HepG2 (cell line): ENCODE results near the gene PNKP. TPM values are rescaled to one million over a fixed set of nuclear protein-coding genes. Genes with fewer than 3 reads are reported as not detected.

Source experiments
- AKNA ChIP-seq: sonication (generic); formaldehyde crosslinking; IDR thresholded peaks from 2 replicates; pipeline ENCODE4 v1.4.0; 2020; ENCODE audit warnings: missing genetic modification reagents, borderline replicate concordance
- ETV6 ChIP-seq: sonication (generic); formaldehyde crosslinking; conservative IDR thresholded peaks from 2 replicates; pipeline ENCODE4 v1.4.0; 2020; ENCODE audit warnings: missing genetic modification reagents
- FOXP1 ChIP-seq, 2 experiments: fragments of 450-650 bp in 1 of 2; IDR thresholded peaks; 2 replicates each; pipeline ENCODE4 v1.6.1; 2017 to 2018; ENCODE audit warnings: antibody characterized with exemption in 1 of 2
- IKZF5 ChIP-seq: IDR thresholded peaks from 2 replicates; pipeline ENCODE4 v1.6.1; 2018; ENCODE audit warnings: missing genetic modification reagents, mild to moderate bottlenecking, missing compliant biosample characterization
- KAT7 ChIP-seq: IDR thresholded peaks from 2 replicates; pipeline ENCODE4 v1.6.1; 2018; ENCODE audit warnings: borderline replicate concordance, missing compliant biosample characterization
- MAF1 ChIP-seq: sonication (generic); formaldehyde crosslinking; IDR thresholded peaks from 2 replicates; pipeline ENCODE4 v1.5.0; 2020; ENCODE audit warnings: missing genetic modification reagents, borderline replicate concordance
- MXD3 ChIP-seq: IDR thresholded peaks from 2 replicates; pipeline ENCODE4 v1.6.1; 2016; ENCODE audit warnings: mild to moderate bottlenecking, missing biosample characterization, missing genetic modification reagents
- SALL2 ChIP-seq: sonication (generic); formaldehyde crosslinking; IDR thresholded peaks from 2 replicates; pipeline ENCODE4 v1.8.1; 2023; ENCODE audit warnings: mild to moderate bottlenecking, missing genetic modification reagents, inconsistent platforms
- SCMH1 ChIP-seq: sonication (generic); formaldehyde crosslinking; IDR thresholded peaks from 2 replicates; pipeline ENCODE4 v1.9.0; 2021; ENCODE audit warnings: missing genetic modification reagents, mild to moderate bottlenecking, borderline replicate concordance
- TCF12 ChIP-seq, 2 experiments: fragments of 450-650 bp in 1 of 2; sonication (generic) in 1 of 2; formaldehyde crosslinking in 1 of 2; IDR thresholded peaks; 2 replicates each; pipeline versions ENCODE4 v1.6.1 to v1.8.0; 2017 to 2022; ENCODE audit warnings: antibody characterized with exemption in 1 of 2, mild to moderate bottlenecking in 1 of 2, missing genetic modification reagents in 1 of 2, moderate library complexity in 1 of 2
- TERF1 ChIP-seq: sonication (generic); formaldehyde crosslinking; IDR thresholded peaks from 2 replicates; pipeline ENCODE4 v1.8.0; 2022; ENCODE audit warnings: mild to moderate bottlenecking, missing genetic modification reagents, moderate library complexity
- ZFY ChIP-seq: sonication (generic); formaldehyde crosslinking; IDR thresholded peaks from 2 replicates; pipeline ENCODE4 v1.4.0; 2020; ENCODE audit warnings: missing genetic modification reagents
- ZNF280D ChIP-seq: sonication (generic); formaldehyde crosslinking; IDR thresholded peaks from 2 replicates; pipeline ENCODE4 v1.5.1; 2020; ENCODE audit warnings: mild to moderate bottlenecking, missing genetic modification reagents
- ZNF770 ChIP-seq: sonication (generic); formaldehyde crosslinking; IDR thresholded peaks from 2 replicates; pipeline ENCODE4 v1.5.0; 2020; ENCODE audit warnings: mild to moderate bottlenecking, missing genetic modification reagents
- polyA plus RNA-seq, 8 experiments: library from polyadenylated mRNA; depleted of rRNA in 3 of 8; stranded (reverse) in 7 of 8; unstranded in 1 of 8; fragments of >200 nt; fragmentation: Illumina TruSeq in 4 of 8; extraction: Trizol in 4 of 8; gene quantifications; 2 replicates each; pipeline versions ENCODE4 v1.2.1 to v1.2.3, GENCODE V29; 2011 to 2016; ENCODE audit warnings: low read depth in 4 of 8, missing spikeins in 1 of 8, mixed read lengths in 1 of 8; ENCODE audit not compliant: insufficient read depth in 1 of 8
- total RNA-seq, 5 experiments: library from RNA; depleted of rRNA; stranded (reverse); fragments of >200 nt; fragmentation: Illumina TruSeq; extraction: Trizol; gene quantifications; 2 replicates each; pipeline ENCODE4 v1.2.3, GENCODE V29; 2016; ENCODE audit warnings: low read depth in 1 of 5

Gene PNKP
- total and polyA plus RNA-seq, 2 of the 13 experiments (the other 11 are each of a cell fraction or from before 2014, with no cell fraction given) = 12.7 to 27.1 TPM

- TF ChIP-seq SCMH1 (CRISPR knock-in tag) (no peak), KAT7 (CRISPR knock-in tag) (0 out of 2 replicates have a peak, but pooled peaks have one; percentile 33), AKNA (no peak), ETV6 (CRISPR knock-in tag) (no peak; the same call in 1 of the 2 replicates), TCF12 (IDR thresholded peaks at IDR 0.05) (no peak), TCF12 (CRISPR knock-in tag; IDR thresholded peaks at IDR 0.05) (0 out of 2 replicates have a peak, but pooled peaks have one; percentile 7), MAF1 (CRISPR knock-in tag) (no peak), MXD3 (no peak), SALL2 (CRISPR knock-in tag) (peak; percentile 65; the same call in 1 of the 2 replicates), ZFY (CRISPR knock-in tag) (peak; percentile 84), TERF1 (CRISPR knock-in tag) (no peak), ZNF280D (CRISPR knock-in tag) (0 out of 2 replicates have a peak, but pooled peaks have one; percentile 38), ZNF770 (no peak), IKZF5 (CRISPR knock-in tag) (no peak), FOXP1 (IDR thresholded peaks at IDR 0.05) (no peak), FOXP1 (CRISPR knock-in tag; IDR thresholded peaks at IDR 0.05) (no peak)
Observed at GRCh38 chr19:49817964-49818648, 49.3 kb downstream of the PNKP start, which contains the start of gene MED25 (continued).
